GM12874 (cell line): ENCODE measurements around the gene UBTD2.

Source experiments
- CTCF ChIP-seq: IDR thresholded peaks from 2 replicates; pipeline ENCODE4 v1.5.1; 2011; ENCODE audit warnings: low read depth, mild to moderate bottlenecking, control low read depth, low read length, moderate library complexity; ENCODE audit not compliant: insufficient read depth

UBTD2 gene

GRCh38 chr5:172219296-172219695, 64.3 kb downstream of the UBTD2 start:
- no peak for TF ChIP-seq CTCF

- TF ChIP-seq CTCF, result no peak
Observed at GRCh38 chr5:172216345-172216744, 67.2 kb downstream of the UBTD2 start.

- TF ChIP-seq CTCF, result no peak
Observed at GRCh38 chr5:172213126-172213525, 70.4 kb downstream of the UBTD2 start.

GRCh38 chr5:172211676-172212075, 71.9 kb downstream of the UBTD2 start:
- no peak for TF ChIP-seq CTCF

GRCh38 chr5:172209714-172210113, 73.8 kb downstream of the UBTD2 start:
- no peak for TF ChIP-seq CTCF

- no peak for TF ChIP-seq CTCF
Observed at GRCh38 chr5:172207511-172207910, 76.1 kb downstream of the UBTD2 start.

- TF ChIP-seq CTCF, result no peak
Observed at GRCh38 chr5:172200476-172200875, 83.1 kb downstream of the UBTD2 start.

- TF ChIP-seq CTCF, result no peak
Observed at GRCh38 chr5:172199446-172199845, 84.1 kb downstream of the UBTD2 start.
